ENCODE measurements around the gene GPM6B. TPM values are rescaled to one million over a fixed set of nuclear protein-coding genes. Genes with fewer than 3 reads are reported as not detected.

Gene GPM6B
- total and polyA plus RNA-seq, 7 experiments from 2014 or later: 0.18 to 0.27 TPM; not detected in 5

GRCh38 chrX:13742397-13743176, 74.3 kb downstream of the GPM6B start:
- peak overlapping the region; percentile 68 to 91 (median 78) for H3K27ac Mint-ChIP-seq
- H3K9me3 ChIP-seq (ENCODE audit: control insufficient read depth in 2 of 3, low read length in 3 of 3): no peaks in the 10 kb centered on the region
- no peak overlapping the region for H3K4me3 ChIP-seq (ENCODE audit: low read length)
- no peaks in the 10 kb centered on the region for H3K9me3 Mint-ChIP-seq
- H3K36me3 ChIP-seq (ENCODE audit: control insufficient read depth in 2 of 3, insufficient read depth in 3 of 3, low read length in 3 of 3): peaks cover 4 to 27% (median 13%) of the 10 kb centered on the region in 3 experiments
- ChIA-PET POLR2A (interaction anchor here (0.8 to 1.0 kb wide), 2 partner anchors 8 to 28 kb away, joined by 5 read pairs; partner anchors contain the start of genes OFD1 and TRAPPC2), CTCF (no interaction called here)
- H3K4me1 ChIP-seq (ENCODE audit: control insufficient read depth in 2 of 2, insufficient read depth in 2 of 2, low read length in 2 of 2): peaks cover 0 to 22% of the 10 kb centered on the region in 2 donors
- intact Hi-C loops (cut with micrococcal nuclease): loop anchor here in 1 of 2 donors (2.0 kb wide), 1 partner anchor 236 kb away; no protein-coding TSS in a partner anchor
- H3K4me3 Mint-ChIP-seq: peak overlapping the region; percentile 5 to 75 (median 43)
- no peaks in the 10 kb centered on the region for H3K27me3 Mint-ChIP-seq
- ATAC-seq (peak; percentile 91), DNase-seq (peak in 6 of 9 donors; percentile 14 to 53 (median 28))
- H3K36me3 Mint-ChIP-seq: peaks cover 0 to 28% (median 3%) of the 10 kb centered on the region in 5 donors
- no peaks in the 10 kb centered on the region for H3K27me3 ChIP-seq (ENCODE audit: control insufficient read depth in 2 of 2, insufficient read depth in 2 of 2, low read length in 2 of 2)
- peaks cover 0 to 34% (median 20%) of the 10 kb centered on the region in 7 donors for H3K4me1 Mint-ChIP-seq
- H3K27ac ChIP-seq (ENCODE audit: low read depth, low read length): peak overlapping the region; percentile 48

DNA sequence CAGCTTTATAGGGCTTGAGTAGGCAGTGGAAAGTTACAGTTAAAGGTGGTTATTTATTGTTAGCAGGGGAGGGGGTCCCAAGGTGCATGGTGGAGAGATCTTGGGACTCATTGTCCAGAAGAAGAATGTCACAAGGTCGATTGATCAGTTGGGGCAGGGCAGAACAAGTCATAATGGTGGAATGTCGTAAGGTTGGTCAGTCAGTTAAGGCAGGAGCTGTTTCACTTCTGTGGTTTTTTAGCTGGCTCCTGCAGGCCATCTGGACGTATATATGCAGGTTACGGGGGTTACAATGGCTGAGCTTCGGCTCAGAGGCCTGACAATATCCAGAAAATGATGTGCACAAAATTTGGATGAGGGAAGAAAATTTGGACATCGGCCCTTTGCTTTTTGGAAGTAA, 75.2 kb downstream of the GPM6B start:
- Histone ChIP-seq H3K4me1 (ENCODE audit: control insufficient read depth in 2 of 2, insufficient read depth in 2 of 2, low read length in 2 of 2) (peaks cover 0 to 27% of the 10 kb centered on the region in 2 donors), H3K4me3 (ENCODE audit: low read length) (no peak overlapping the region), H3K27ac (ENCODE audit: low read depth, low read length) (peak overlapping the region; percentile 48), H3K27me3 (ENCODE audit: control insufficient read depth in 2 of 2, insufficient read depth in 2 of 2, low read length in 2 of 2) (no peaks in the 10 kb centered on the region), H3K9me3 (ENCODE audit: control insufficient read depth in 2 of 3, low read length in 3 of 3) (no peaks in the 10 kb centered on the region), H3K36me3 (ENCODE audit: control insufficient read depth in 2 of 3, insufficient read depth in 3 of 3, low read length in 3 of 3) (peaks cover 4 to 19% (median 13%) of the 10 kb centered on the region in 3 experiments)
- CTCF ChIA-PET: interaction anchor here (1.1 kb wide), 1 partner anchor 83 kb away, joined by 4 read pairs; no protein-coding TSS in a partner anchor
- peak overlapping the region; percentile 24 to 91 (median 76) for H3K27ac Mint-ChIP-seq
- H3K4me3 Mint-ChIP-seq: peak overlapping the region in 5 of 10 donors; percentile 5 to 53 (median 39)
- H3K27me3 Mint-ChIP-seq: no peaks in the 10 kb centered on the region
- intact Hi-C loops (cut with micrococcal nuclease): loop anchor here in 1 of 2 donors (2.0 kb wide), 1 partner anchor 235 kb away; no protein-coding TSS in a partner anchor
- ATAC-seq (no peak), DNase-seq (no peak)
- POLR2A ChIA-PET: interaction anchor here (0.7 to 0.8 kb wide), 2 partner anchors 29 to 86 kb away, joined by 4 to 5 read pairs; no protein-coding TSS in a partner anchor
- peaks cover 0 to 34% (median 27%) of the 10 kb centered on the region in 7 donors for H3K4me1 Mint-ChIP-seq
- H3K9me3 Mint-ChIP-seq: no peaks in the 10 kb centered on the region
- peaks cover 0 to 23% (median 5%) of the 10 kb centered on the region in 5 donors for H3K36me3 Mint-ChIP-seq

DNA sequence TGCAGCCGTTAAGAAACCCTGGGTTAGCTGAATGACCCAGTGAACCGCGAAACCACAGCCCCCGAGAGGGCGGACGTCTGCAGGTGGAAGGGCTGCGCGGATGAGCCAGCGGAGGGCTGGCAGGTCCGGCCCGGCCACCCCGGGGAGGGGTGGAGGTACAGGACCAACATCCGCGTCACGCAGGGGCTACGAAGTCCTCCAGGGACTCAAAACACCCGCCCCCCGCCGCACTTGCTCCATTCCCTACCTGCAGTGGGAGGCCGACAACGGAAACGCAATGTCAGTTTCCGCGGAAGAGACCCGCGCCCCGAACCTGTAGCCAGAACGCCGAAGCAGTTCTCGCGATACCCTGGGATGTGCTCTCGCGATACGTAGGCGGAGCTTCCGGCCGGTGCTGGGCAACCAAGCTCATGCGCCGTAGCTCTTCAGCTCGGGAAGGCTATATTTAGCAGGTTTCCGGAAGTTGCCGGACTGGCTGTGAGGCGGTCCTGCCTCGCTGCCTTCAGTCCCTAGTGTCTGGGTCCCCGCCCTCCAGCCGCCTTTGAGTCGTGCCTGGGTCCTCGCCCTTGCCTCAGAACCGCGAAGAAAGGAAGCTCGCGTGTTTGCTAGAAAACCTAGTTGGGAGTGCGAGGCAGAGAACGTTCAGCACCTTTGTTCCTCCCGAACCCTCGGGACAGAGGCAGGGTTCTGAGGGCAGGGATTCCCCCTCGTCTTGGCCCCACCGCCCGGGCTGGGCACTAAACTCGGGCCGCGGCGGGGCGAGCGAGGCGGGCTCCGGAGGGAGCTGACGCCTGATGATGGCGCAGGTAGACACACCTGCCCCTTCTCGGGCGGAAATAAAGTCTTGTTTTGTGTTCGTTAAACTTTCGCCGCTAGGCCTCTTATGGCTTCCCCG, 82.4 kb downstream of the GPM6B start, which contains the start of the genes OFD1 and TRAPPC2:
Gene OFD1, plus strand, starts transcription at position 471 of the 895 bp plus-strand sequence. Its CDS starts 324 bp downstream, at position 795.
Gene TRAPPC2, minus strand, starts transcription at position 343 of the 895 bp plus-strand sequence. CDS start 14,657 bp downstream, outside the sequence.
- Histone ChIP-seq H3K27me3 (ENCODE audit: control insufficient read depth in 2 of 2, insufficient read depth in 2 of 2, low read length in 2 of 2) (no peaks in the 10 kb centered on the region), H3K27ac (ENCODE audit: low read depth, low read length) (peak within 1 kb of the TSS; percentile 99), H3K36me3 (ENCODE audit: control insufficient read depth in 2 of 3, insufficient read depth in 3 of 3, low read length in 3 of 3) (peaks cover 0 to 6% (median 0%) of the 10 kb centered on the region in 3 experiments), H3K9me3 (ENCODE audit: control insufficient read depth in 2 of 3, low read length in 3 of 3) (no peaks in the 10 kb centered on the region), H3K4me1 (ENCODE audit: control insufficient read depth in 2 of 2, insufficient read depth in 2 of 2, low read length in 2 of 2) (peaks cover 12 to 20% of the 10 kb centered on the region in 2 donors), H3K4me3 (ENCODE audit: low read length) (peak within 1 kb of the TSS; percentile 85)
- peaks cover 0 to 32% (median 18%) of the 10 kb centered on the region in 5 donors for H3K36me3 Mint-ChIP-seq
- intact Hi-C loops (cut with micrococcal nuclease): loop anchor here (1.0 to 10.0 kb wide), 17 partner anchors 9 to 2000 kb away; partner anchors contain the start of genes FANCB (in 2 of the 2), GEMIN8 (in 2 of the 2), MOSPD2 (in 2 of the 2) and PIGA (in 2 of the 2)
- H3K27ac Mint-ChIP-seq: peak within 1 kb of the TSS; percentile 95 to 99 (median 97)
- H3K4me1 Mint-ChIP-seq: peaks cover 21 to 66% (median 58%) of the 10 kb centered on the region in 7 donors
- H3K27me3 Mint-ChIP-seq: no peaks in the 10 kb centered on the region
- peak within 1 kb of the TSS; percentile 82 to 99 (median 94) for H3K4me3 Mint-ChIP-seq
- POLR2A ChIA-PET: interaction anchor here (0.5 to 4.2 kb wide), 26 partner anchors 8 to 1965 kb away, joined by 3 to 39 read pairs (median 5); partner anchors contain the start of genes GEMIN8, RAB9A and TCEANC
- CTCF ChIA-PET: interaction anchor here (0.7 to 1.6 kb wide), 4 partner anchors 11 to 296 kb away, joined by 3 to 4 read pairs (median 4); partner anchors contain the start of gene RAB9A
- H3K9me3 Mint-ChIP-seq: peaks cover 0 to 16% (median 0%) of the 10 kb centered on the region in 11 donors
- peak; percentile 76 to 92 (median 87) for DNase-seq
- peak; percentile 94 for ATAC-seq

- DNase-seq (no peak), ATAC-seq (no peak)
- H3K27me3 ChIP-seq (ENCODE audit: control insufficient read depth in 2 of 2, insufficient read depth in 2 of 2, low read length in 2 of 2): no peaks in the 10 kb centered on the region
- Mint-ChIP-seq H3K27ac (peak overlapping the region; percentile 95 to 99 (median 97)), H3K4me1 (peaks cover 25 to 71% (median 63%) of the 10 kb centered on the region in 7 donors), H3K4me3 (peak overlapping the region; percentile 82 to 99 (median 94)), H3K9me3 (peaks cover 0 to 21% (median 2%) of the 10 kb centered on the region in 11 donors), H3K36me3 (peaks cover 0 to 39% (median 18%) of the 10 kb centered on the region in 5 donors), H3K27me3 (no peaks in the 10 kb centered on the region)
- peak overlapping the region; percentile 85 for H3K4me3 ChIP-seq (ENCODE audit: low read length)
- peaks cover 0 to 6% (median 0%) of the 10 kb centered on the region in 3 experiments for H3K36me3 ChIP-seq (ENCODE audit: control insufficient read depth in 2 of 3, insufficient read depth in 3 of 3, low read length in 3 of 3)
- ChIA-PET CTCF (interaction anchor here (1.0 to 1.3 kb wide), 2 partner anchors 14 to 297 kb away, joined by 3 to 4 read pairs; no protein-coding TSS in a partner anchor), POLR2A (interaction anchor here (1.1 to 4.2 kb wide), 9 partner anchors 9 to 45 kb away, joined by 3 to 39 read pairs (median 8); partner anchors contain the start of gene RAB9A)
- H3K27ac ChIP-seq (ENCODE audit: low read depth, low read length): peak overlapping the region; percentile 99
- intact Hi-C loops (cut with micrococcal nuclease): loop anchor here (10.0 kb wide), 5 partner anchors 779 to 2001 kb away; partner anchors contain the start of genes CA5B (in 1 of the 2), FANCB (in 1 of the 2), MOSPD2 (in 1 of the 2) and PIGA (in 1 of the 2)
- peaks cover 12 to 20% of the 10 kb centered on the region in 2 donors for H3K4me1 ChIP-seq (ENCODE audit: control insufficient read depth in 2 of 2, insufficient read depth in 2 of 2, low read length in 2 of 2)
- H3K9me3 ChIP-seq (ENCODE audit: control insufficient read depth in 2 of 3, low read length in 3 of 3): no peaks in the 10 kb centered on the region
Measured at GRCh38 chrX:13733506-13733905, 83.4 kb downstream of the GPM6B start.

GRCh38 chrX:13732246-13733067, 84.4 kb downstream of the GPM6B start:
- peak overlapping the region in 9 of 10 donors; percentile 35 to 98 (median 90) for H3K4me3 Mint-ChIP-seq
- ChIA-PET POLR2A (interaction anchor here (0.7 to 1.4 kb wide), 2 partner anchors 44 to 607 kb away, joined by 4 to 5 read pairs; partner anchors contain the start of gene RAB9A), CTCF (no interaction called here)
- intact Hi-C loops (cut with micrococcal nuclease): loop anchor here (10.0 kb wide), 5 partner anchors 778 to 2002 kb away; partner anchors contain the start of genes CA5B (in 1 of the 2), FANCB (in 1 of the 2), MOSPD2 (in 1 of the 2) and PIGA (in 1 of the 2)
- peaks cover 31 to 80% (median 66%) of the 10 kb centered on the region in 7 donors for H3K4me1 Mint-ChIP-seq
- H3K27me3 ChIP-seq (ENCODE audit: control insufficient read depth in 2 of 2, insufficient read depth in 2 of 2, low read length in 2 of 2): no peaks in the 10 kb centered on the region
- H3K36me3 Mint-ChIP-seq: peaks cover 0 to 49% (median 21%) of the 10 kb centered on the region in 5 donors
- peaks cover 0 to 6% (median 0%) of the 10 kb centered on the region in 3 experiments for H3K36me3 ChIP-seq (ENCODE audit: control insufficient read depth in 2 of 3, insufficient read depth in 3 of 3, low read length in 3 of 3)
- no peaks in the 10 kb centered on the region for H3K27me3 Mint-ChIP-seq
- H3K9me3 ChIP-seq (ENCODE audit: control insufficient read depth in 2 of 3, low read length in 3 of 3): no peaks in the 10 kb centered on the region
- peak overlapping the region; percentile 7 for H3K27ac ChIP-seq (ENCODE audit: low read depth, low read length)
- H3K4me1 ChIP-seq (ENCODE audit: control insufficient read depth in 2 of 2, insufficient read depth in 2 of 2, low read length in 2 of 2): peaks cover 12% of the 10 kb centered on the region in 2 donors
- peak overlapping the region in 7 of 9 donors; percentile 10 to 98 (median 38) for H3K27ac Mint-ChIP-seq
- H3K9me3 Mint-ChIP-seq: peaks cover 0 to 28% (median 3%) of the 10 kb centered on the region in 11 donors
- no peak overlapping the region for H3K4me3 ChIP-seq (ENCODE audit: low read length)
- ATAC-seq: no peak
- DNase-seq: no peak

Data from naive thymus-derived CD4-positive, alpha-beta T cell (primary cell).